CD8-positive, alpha-beta memory T cell (primary cell): Measurements from ENCODE around the gene GGN. TPM values are rescaled to one million over a fixed set of nuclear protein-coding genes. Genes with fewer than 3 reads are reported as not detected.
A peak's percentile ranks its signal among the peaks of the same experiment; 100 is the strongest.

Source experiments
- CTCF ChIA-PET: fragments of 350-600 bp; sonication (Branson Sonifier 250); formaldehyde crosslinking; loops from one replicate; lab custom pipeline; 2021; ENCODE audit warnings: antibody characterized with exemption; lab: Charles Lee
- POLR2A ChIA-PET: fragments of 350-600 bp; sonication (Branson Sonifier 250); formaldehyde crosslinking; loops from one replicate; lab custom pipeline; 2021; ENCODE audit warnings: antibody characterized with exemption; lab: Charles Lee
- DNase-seq, 5 donors: peaks; one replicate each; pipeline versions ENCODE4 v3.0.0 to v3.0.0-alpha.2; 2020 to 2022; ENCODE audit warnings: mixed read lengths in 1 of 5
- H3K27ac ChIP-seq: one replicate; pipeline ENCODE4 v1.7.0; 2013; ENCODE audit warnings: low read depth, mild to moderate bottlenecking, low read length, moderate library complexity
- H3K27me3 ChIP-seq: 2 replicates; pipeline ENCODE4 v1.7.0; 2013; ENCODE audit warnings: low read length, mild to moderate bottlenecking; ENCODE audit not compliant: insufficient read depth, poor library complexity, severe bottlenecking
- H3K36me3 ChIP-seq: 2 replicates; pipeline ENCODE4 v1.7.0; 2013; ENCODE audit warnings: mild to moderate bottlenecking, low read length, moderate library complexity; ENCODE audit not compliant: insufficient read depth
- H3K4me1 ChIP-seq: 2 replicates; pipeline ENCODE4 v1.7.0; 2013; ENCODE audit warnings: mild to moderate bottlenecking, low read length, moderate library complexity; ENCODE audit not compliant: insufficient read depth
- H3K4me3 ChIP-seq: 2 replicates; pipeline ENCODE4 v1.7.0; 2013; ENCODE audit warnings: mild to moderate bottlenecking, low read length
- H3K9me3 ChIP-seq: 2 replicates; pipeline ENCODE4 v1.7.0; 2013; ENCODE audit warnings: mild to moderate bottlenecking, low read length
- H3K27ac Mint-ChIP-seq, 8 donors: one replicate each; pipeline ENCODE4 v1.8.0; 2020 to 2021; ENCODE audit warnings: mixed read lengths in 8 of 8, mild to moderate bottlenecking in 6 of 8, inconsistent platforms in 3 of 8, moderate library complexity in 3 of 8
- H3K27me3 Mint-ChIP-seq, 2 donors: one replicate each; pipeline ENCODE4 v1.8.0; 2020 to 2021; ENCODE audit warnings: mixed read lengths in 2 of 2, mild to moderate bottlenecking in 1 of 2, moderate library complexity in 1 of 2
- H3K36me3 Mint-ChIP-seq, 3 donors: one replicate each; pipeline ENCODE4 v1.8.0; 2020 to 2021; ENCODE audit warnings: mixed read lengths in 3 of 3, inconsistent platforms in 1 of 3, mild to moderate bottlenecking in 1 of 3
- H3K4me1 Mint-ChIP-seq, 3 donors: one replicate each; pipeline ENCODE4 v1.8.0; 2020 to 2021; ENCODE audit warnings: mixed read lengths in 3 of 3, inconsistent platforms in 1 of 3, mild to moderate bottlenecking in 1 of 3
- H3K4me3 Mint-ChIP-seq, 7 donors: one replicate each; pipeline ENCODE4 v1.8.0; 2020 to 2021; ENCODE audit warnings: mixed read lengths in 7 of 7, mild to moderate bottlenecking in 6 of 7, moderate library complexity in 4 of 7, inconsistent platforms in 2 of 7
- H3K9me3 Mint-ChIP-seq, 5 donors: one replicate each; pipeline ENCODE4 v1.8.0; 2020 to 2022; ENCODE audit warnings: mixed read lengths in 5 of 5, mild to moderate bottlenecking in 3 of 5, moderate library complexity in 2 of 5, inconsistent platforms in 1 of 5
- polyA plus RNA-seq: library from polyadenylated mRNA; unstranded; fragments of 300-500 nt; fragmentation: Illumina TruSeq; gene quantifications from one replicate; pipeline ENCODE4 v1.2.3, GENCODE V29; 2021
- total RNA-seq, 2 experiments: library from RNA; stranded (reverse); gene quantifications; one replicate each; pipeline ENCODE4 v1.2.3, GENCODE V29; 2021

GGN gene
- total and polyA plus RNA-seq, 3 experiments from 2014 or later, result 0.15 TPM; not detected in 2

- H3K4me1 Mint-ChIP-seq, result peaks cover 17 to 28% (median 19%) of the 10 kb centered on the region in 3 donors
- H3K27me3 ChIP-seq, result no peaks in the 10 kb centered on the region
- H3K4me3 ChIP-seq, result no peak overlapping the region
- H3K9me3 ChIP-seq, result no peaks in the 10 kb centered on the region
- H3K36me3 Mint-ChIP-seq, result peaks cover 13 to 41% (median 18%) of the 10 kb centered on the region in 3 donors
- peak overlapping the region in 1 of 7 donors; percentile 40 for H3K4me3 Mint-ChIP-seq
- H3K9me3 Mint-ChIP-seq, result no peaks in the 10 kb centered on the region
- CTCF ChIA-PET, result no interaction called here
- peaks cover 22% of the 10 kb centered on the region for H3K36me3 ChIP-seq
- no peak overlapping the region for H3K27ac Mint-ChIP-seq
- POLR2A ChIA-PET, result interaction anchor here (0.5 kb wide), 1 partner anchor 143 kb away, joined by 6 read pairs; no protein-coding TSS in a partner anchor
- no peak overlapping the region for H3K27ac ChIP-seq
- H3K27me3 Mint-ChIP-seq, result peaks cover 3 to 9% of the 10 kb centered on the region in 2 donors
- no peak for DNase-seq
- H3K4me1 ChIP-seq, result peaks cover 24% of the 10 kb centered on the region
Observed at GRCh38 chr19:38385804-38386257, 2.0 kb downstream of the GGN start.

GRCh38 chr19:38385057-38385803 lies 2.6 kb downstream of the GGN start:
- DNase-seq, result no peak
- H3K9me3 ChIP-seq, result no peaks in the 10 kb centered on the region
- Mint-ChIP-seq H3K9me3 (no peaks in the 10 kb centered on the region), H3K27me3 (peaks cover 2 to 9% of the 10 kb centered on the region in 2 donors), H3K4me3 (peak overlapping the region in 1 of 7 donors; percentile 12), H3K27ac (peak overlapping the region in 2 of 8 donors; percentile 1 to 30), H3K4me1 (peaks cover 16 to 28% (median 17%) of the 10 kb centered on the region in 3 donors), H3K36me3 (peaks cover 13 to 47% (median 20%) of the 10 kb centered on the region in 3 donors)
- no peaks in the 10 kb centered on the region for H3K27me3 ChIP-seq
- H3K4me3 ChIP-seq, result no peak overlapping the region
- POLR2A ChIA-PET, result interaction anchor here (0.5 kb wide), 1 partner anchor 142 kb away, joined by 6 read pairs; no protein-coding TSS in a partner anchor
- no peak overlapping the region for H3K27ac ChIP-seq
- CTCF ChIA-PET, result no interaction called here
- peaks cover 24% of the 10 kb centered on the region for H3K4me1 ChIP-seq
- peaks cover 27% of the 10 kb centered on the region for H3K36me3 ChIP-seq

GRCh38 chr19:38384209-38385027 lies 3.4 kb downstream of the GGN start:
- H3K27me3 ChIP-seq, result no peaks in the 10 kb centered on the region
- Mint-ChIP-seq H3K4me1 (peaks cover 14 to 25% (median 14%) of the 10 kb centered on the region in 3 donors), H3K9me3 (no peaks in the 10 kb centered on the region), H3K27me3 (peaks cover 2 to 9% of the 10 kb centered on the region in 2 donors), H3K27ac (peak overlapping the region in 1 of 8 donors; percentile 30), H3K36me3 (peaks cover 16 to 55% (median 24%) of the 10 kb centered on the region in 3 donors), H3K4me3 (peak overlapping the region in 1 of 7 donors; percentile 61)
- no peaks in the 10 kb centered on the region for H3K9me3 ChIP-seq
- peaks cover 24% of the 10 kb centered on the region for H3K4me1 ChIP-seq
- ChIA-PET CTCF (interaction anchor here (1.1 kb wide), 1 partner anchor 18 kb away, joined by 3 read pairs; the partner anchor contains the start of gene FAM98C), POLR2A (interaction anchor here (0.8 kb wide), 1 partner anchor 10 kb away, joined by 3 read pairs; the partner anchor contains the start of gene PSMD8)
- H3K4me3 ChIP-seq, result no peak overlapping the region
- H3K27ac ChIP-seq, result no peak overlapping the region
- DNase-seq, result no peak
- H3K36me3 ChIP-seq, result peaks cover 33% of the 10 kb centered on the region

GRCh38 chr19:38383743-38384142 lies 4.1 kb downstream of the GGN start:
- no peaks in the 10 kb centered on the region for H3K9me3 Mint-ChIP-seq
- peak overlapping the region in 1 of 7 donors; percentile 58 for H3K4me3 Mint-ChIP-seq
- H3K4me1 Mint-ChIP-seq, result peaks cover 12 to 22% (median 14%) of the 10 kb centered on the region in 3 donors
- H3K27me3 Mint-ChIP-seq, result peaks cover 2 to 9% of the 10 kb centered on the region in 2 donors
- POLR2A ChIA-PET, result interaction anchor here (0.8 kb wide), 1 partner anchor 9 kb away, joined by 3 read pairs; the partner anchor contains the start of gene PSMD8
- no peak overlapping the region for H3K27ac ChIP-seq
- H3K4me3 ChIP-seq, result no peak overlapping the region
- peaks cover 17 to 61% (median 25%) of the 10 kb centered on the region in 3 donors for H3K36me3 Mint-ChIP-seq
- H3K4me1 ChIP-seq, result peaks cover 17% of the 10 kb centered on the region
- no peak overlapping the region for H3K27ac Mint-ChIP-seq
- no peak for DNase-seq
- no peaks in the 10 kb centered on the region for H3K27me3 ChIP-seq
- CTCF ChIA-PET, result interaction anchor here (1.1 kb wide), 1 partner anchor 19 kb away, joined by 3 read pairs; the partner anchor contains the start of gene FAM98C
- no peaks in the 10 kb centered on the region for H3K9me3 ChIP-seq
- H3K36me3 ChIP-seq, result peaks cover 40% of the 10 kb centered on the region

- no peaks in the 10 kb centered on the region for H3K9me3 ChIP-seq
- peak overlapping the region in 1 of 7 donors; percentile 58 for H3K4me3 Mint-ChIP-seq
- H3K27ac ChIP-seq, result no peak overlapping the region
- no peak for DNase-seq
- no peak overlapping the region for H3K4me3 ChIP-seq
- peaks cover 10 to 20% (median 12%) of the 10 kb centered on the region in 3 donors for H3K4me1 Mint-ChIP-seq
- peaks cover 17 to 61% (median 25%) of the 10 kb centered on the region in 3 donors for H3K36me3 Mint-ChIP-seq
- no peak overlapping the region for H3K27ac Mint-ChIP-seq
- H3K27me3 ChIP-seq, result no peaks in the 10 kb centered on the region
- peaks cover 2 to 8% of the 10 kb centered on the region in 2 donors for H3K27me3 Mint-ChIP-seq
- POLR2A ChIA-PET, result no interaction called here
- CTCF ChIA-PET, result no interaction called here
- peaks cover 41% of the 10 kb centered on the region for H3K36me3 ChIP-seq
- no peaks in the 10 kb centered on the region for H3K9me3 Mint-ChIP-seq
- peaks cover 15% of the 10 kb centered on the region for H3K4me1 ChIP-seq
Observed at GRCh38 chr19:38383184-38383583, 4.7 kb downstream of the GGN start.

GRCh38 chr19:38381138-38381537 lies 6.7 kb downstream of the GGN start:
- H3K27me3 Mint-ChIP-seq, result no peaks in the 10 kb centered on the region

GRCh38 chr19:38378866-38379265 lies 9.0 kb downstream of the GGN start:
- Histone ChIP-seq H3K27me3 (no peaks in the 10 kb centered on the region), H3K9me3 (no peaks in the 10 kb centered on the region), H3K27ac (no peak overlapping the region), H3K36me3 (peaks cover 55% of the 10 kb centered on the region), H3K4me1 (peaks cover 21% of the 10 kb centered on the region), H3K4me3 (no peak overlapping the region)
- Mint-ChIP-seq H3K4me1 (peaks cover 29 to 33% (median 31%) of the 10 kb centered on the region in 3 donors), H3K27ac (no peak overlapping the region), H3K27me3 (no peaks in the 10 kb centered on the region), H3K4me3 (peak overlapping the region in 1 of 7 donors; percentile 44), H3K36me3 (peaks cover 19 to 74% (median 25%) of the 10 kb centered on the region in 3 donors), H3K9me3 (no peaks in the 10 kb centered on the region)
- no peak for DNase-seq
- CTCF ChIA-PET, result interaction anchor here (1.6 kb wide), 1 partner anchor 24 kb away, joined by 4 read pairs; the partner anchor contains the start of gene FAM98C
- POLR2A ChIA-PET, result interaction anchor here (0.6 kb wide), 1 partner anchor 165 kb away, joined by 5 read pairs; no protein-coding TSS in a partner anchor

More at GRCh38 chr19:38381138-38381537, 6.7 kb downstream of the GGN start:
- Histone ChIP-seq H3K9me3 (no peaks in the 10 kb centered on the region), H3K4me3 (no peak overlapping the region), H3K4me1 (peaks cover 10% of the 10 kb centered on the region), H3K36me3 (peaks cover 52% of the 10 kb centered on the region), H3K27me3 (no peaks in the 10 kb centered on the region), H3K27ac (no peak overlapping the region)
- CTCF ChIA-PET, result interaction anchor here (0.7 to 1.6 kb wide), 2 partner anchors 22 to 45 kb away, joined by 3 to 4 read pairs; partner anchors contain the start of genes CATSPERG and FAM98C
- no peak overlapping the region for H3K27ac Mint-ChIP-seq
- H3K9me3 Mint-ChIP-seq, result no peaks in the 10 kb centered on the region
- peaks cover 8 to 16% (median 11%) of the 10 kb centered on the region in 3 donors for H3K4me1 Mint-ChIP-seq
- POLR2A ChIA-PET, result interaction anchor here (0.6 kb wide), 1 partner anchor 460 kb away, joined by 3 read pairs; no protein-coding TSS in a partner anchor
- no peak for DNase-seq
- H3K36me3 Mint-ChIP-seq, result peaks cover 17 to 69% (median 25%) of the 10 kb centered on the region in 3 donors
- no peak overlapping the region for H3K4me3 Mint-ChIP-seq
